GM18867 (cell line): ENCODE results near the gene PCYOX1L.

Experiments
- ATAC-seq: cut with Tn5 transposase; IDR thresholded peaks from one replicate; pipeline ENCODE4 v1.9.1; 2021; ENCODE audit warnings: mild to moderate bottlenecking, moderate library complexity; ENCODE audit not compliant: unreplicated experiment

PCYOX1L gene

DNA sequence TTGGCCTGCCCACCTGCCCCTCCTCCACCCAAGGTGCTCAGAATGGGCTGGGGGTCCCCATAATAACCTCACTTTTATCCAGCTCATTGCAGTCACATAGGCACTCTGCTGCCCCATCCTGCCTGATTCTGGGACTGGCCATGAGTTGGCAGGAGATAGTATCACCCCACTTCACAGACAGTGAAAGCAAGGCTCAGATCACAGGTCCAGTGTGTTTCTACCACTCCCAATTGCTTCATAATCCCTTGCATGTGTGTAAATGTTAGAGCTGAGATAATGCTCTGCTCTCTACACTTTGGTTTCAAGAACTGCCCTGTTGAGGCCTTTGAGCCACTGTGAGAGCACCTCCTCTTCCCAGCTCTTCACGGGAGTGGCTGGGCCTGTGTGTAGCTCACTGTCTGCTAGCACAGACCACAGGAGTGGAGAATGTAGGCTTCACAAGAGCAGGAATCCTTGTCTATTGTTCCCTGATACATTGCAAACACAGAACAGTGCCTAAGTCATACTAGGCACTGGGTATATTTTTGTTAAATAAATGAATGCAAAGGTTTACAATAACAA, 8.4 kb downstream of the PCYOX1L start:
- no peak for ATAC-seq

DNA sequence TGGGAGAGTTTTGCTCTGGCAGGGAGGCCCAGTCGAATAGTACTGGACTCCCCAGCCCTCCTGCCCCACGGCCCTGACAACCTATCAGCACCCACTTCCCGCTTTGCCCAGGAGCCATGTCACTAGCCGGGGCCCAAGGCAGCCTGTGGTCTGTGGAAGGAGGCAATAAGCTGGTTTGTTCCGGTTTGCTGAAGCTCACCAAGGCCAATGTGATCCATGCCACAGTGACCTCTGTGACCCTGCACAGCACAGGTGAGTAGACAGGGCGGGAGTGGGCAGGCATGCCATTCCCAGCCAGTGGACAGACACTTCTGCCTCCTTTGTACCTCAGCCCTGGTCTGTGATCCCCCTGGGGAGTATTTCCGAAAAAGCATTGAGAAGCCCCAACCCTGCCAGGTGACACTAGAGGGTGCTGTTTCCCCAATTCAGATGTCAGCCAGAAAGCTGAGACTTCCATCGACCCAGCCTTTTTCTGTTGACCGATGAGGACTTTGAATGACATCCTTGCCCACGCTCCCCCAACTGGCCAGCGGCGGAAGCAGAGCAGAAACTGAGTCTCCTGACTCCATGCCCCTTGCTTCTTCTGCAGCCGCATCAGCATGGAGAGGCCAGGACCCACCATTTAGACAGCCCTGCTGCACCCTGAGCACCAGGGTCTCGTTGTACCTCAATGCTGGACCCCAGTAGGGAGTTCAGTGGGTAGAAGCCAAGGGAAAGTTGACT, 9.6 kb downstream of the PCYOX1L start:
- ATAC-seq: peak; percentile 74

DNA sequence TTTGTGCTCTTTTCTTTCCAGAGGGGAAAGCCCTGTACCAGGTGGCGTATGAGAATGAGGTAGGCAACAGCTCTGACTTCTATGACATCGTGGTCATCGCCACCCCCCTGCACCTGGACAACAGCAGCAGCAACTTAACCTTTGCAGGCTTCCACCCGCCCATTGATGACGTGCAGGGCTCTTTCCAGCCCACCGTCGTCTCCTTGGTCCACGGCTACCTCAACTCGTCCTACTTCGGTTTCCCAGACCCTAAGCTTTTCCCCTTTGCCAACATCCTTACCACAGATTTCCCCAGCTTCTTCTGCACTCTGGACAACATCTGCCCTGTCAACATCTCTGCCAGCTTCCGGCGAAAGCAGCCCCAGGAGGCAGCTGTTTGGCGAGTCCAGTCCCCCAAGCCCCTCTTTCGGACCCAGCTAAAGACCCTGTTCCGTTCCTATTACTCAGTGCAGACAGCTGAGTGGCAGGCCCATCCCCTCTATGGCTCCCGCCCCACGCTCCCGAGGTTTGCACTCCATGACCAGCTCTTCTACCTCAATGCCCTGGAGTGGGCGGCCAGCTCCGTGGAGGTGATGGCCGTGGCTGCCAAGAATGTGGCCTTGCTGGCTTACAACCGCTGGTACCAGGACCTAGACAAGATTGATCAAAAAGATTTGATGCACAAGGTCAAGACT, 10.3 kb downstream of the PCYOX1L start:
- ATAC-seq: no peak

DNA sequence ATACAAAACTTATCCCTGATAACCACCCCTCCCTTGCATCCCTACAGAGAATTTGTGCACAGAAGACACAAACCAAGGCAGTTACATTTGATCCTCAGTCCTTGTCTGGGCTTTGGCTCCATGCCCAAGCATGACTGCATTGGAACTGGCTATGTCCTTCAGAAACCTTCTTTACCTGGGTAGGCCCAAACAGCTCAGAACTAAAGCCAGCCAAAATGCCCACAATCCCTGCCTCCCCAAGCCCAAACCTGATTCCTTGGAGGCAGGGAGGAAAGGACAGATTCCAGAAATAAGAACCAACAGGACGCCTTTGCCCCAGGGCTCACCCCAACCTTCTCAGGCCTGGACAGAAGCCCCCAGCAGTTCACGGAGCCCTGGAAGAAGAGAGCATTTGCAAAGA, 13.0 kb downstream of the PCYOX1L start:
- no peak for ATAC-seq

DNA sequence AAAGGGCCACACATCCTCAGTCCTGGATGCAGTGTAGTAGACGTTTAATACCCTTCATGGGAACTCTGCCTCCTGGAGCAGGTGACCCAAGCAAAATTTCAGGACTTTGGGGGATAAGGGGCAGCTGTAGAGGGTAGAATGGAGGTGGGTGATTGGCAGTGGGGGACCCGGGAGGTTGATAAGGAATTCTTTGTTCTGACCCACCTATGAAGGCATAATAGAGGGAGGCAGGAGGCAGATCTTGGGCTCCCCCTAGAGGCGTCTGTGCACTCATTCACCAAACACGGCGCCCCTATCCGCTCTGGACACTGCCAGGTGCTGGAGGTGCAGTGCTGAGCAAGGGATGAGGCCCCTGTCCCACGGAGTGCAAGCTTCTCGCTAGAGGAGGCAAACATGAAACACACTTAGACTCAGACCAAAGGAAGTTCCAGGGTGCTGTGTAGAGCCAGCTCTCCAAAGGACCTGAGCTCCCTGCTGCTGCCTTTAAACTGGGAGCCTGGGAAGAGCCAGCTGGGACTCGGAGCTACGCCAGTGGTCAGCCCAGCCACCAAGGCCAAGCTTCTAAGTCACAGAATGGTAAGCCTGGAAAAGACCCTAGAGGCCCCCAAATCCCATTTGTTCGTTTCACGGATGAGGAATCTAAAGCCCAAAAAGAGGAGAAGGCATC, 13.6 kb downstream of the PCYOX1L start:
- peak; percentile 85 for ATAC-seq

DNA sequence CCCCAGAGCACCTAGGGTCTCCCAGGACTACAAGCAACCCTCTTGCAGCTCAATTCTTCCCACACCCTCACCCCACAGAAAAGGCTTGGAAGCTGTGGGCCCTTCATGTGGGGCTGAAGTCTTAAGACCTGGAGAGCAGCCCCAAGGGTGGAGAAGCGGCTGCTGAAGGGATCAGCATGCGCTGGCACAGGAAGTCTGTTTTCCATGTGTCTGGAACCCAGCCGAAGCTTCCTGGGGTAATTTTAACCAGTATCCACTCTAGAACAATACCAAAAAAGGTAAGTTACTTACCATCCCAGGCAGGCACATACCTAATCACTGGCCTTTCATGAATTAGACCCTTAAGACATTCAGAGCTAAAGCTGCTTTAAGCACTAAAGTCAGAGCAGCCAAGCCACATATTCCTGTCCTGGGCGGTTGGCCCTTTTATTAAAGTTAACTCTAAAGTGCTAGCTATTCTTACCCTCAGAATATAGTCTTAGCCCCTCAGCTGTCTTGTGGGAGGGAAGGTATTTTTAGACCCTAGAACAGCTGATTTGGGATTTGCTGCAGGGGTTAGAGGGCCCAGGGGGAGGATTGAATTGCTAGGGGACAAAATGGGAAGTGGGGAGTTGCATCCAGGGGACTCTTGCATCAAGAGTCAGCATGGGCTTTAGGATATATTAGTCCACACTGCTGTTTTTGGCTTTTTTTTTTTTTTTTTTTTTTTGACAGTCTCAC, 14.4 kb downstream of the PCYOX1L start:
- ATAC-seq: no peak

DNA sequence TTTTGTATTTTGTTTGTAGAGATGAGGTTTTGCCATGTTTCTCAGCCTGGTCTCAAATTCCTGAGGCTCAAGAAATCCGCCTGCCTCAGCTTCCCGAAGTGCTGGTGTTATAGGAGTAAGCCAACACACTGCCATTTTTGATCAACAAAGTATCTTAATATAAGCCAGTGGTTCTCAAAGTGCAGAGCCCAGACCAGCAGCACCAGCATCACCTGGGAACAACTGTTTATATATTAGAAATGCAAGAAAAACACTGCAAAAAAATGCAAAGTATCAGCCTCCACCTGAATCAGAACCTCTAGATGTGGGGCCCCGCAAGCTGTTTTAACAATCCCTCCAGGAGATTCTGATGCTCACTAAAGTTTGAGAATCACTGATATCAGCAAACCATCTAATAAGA, 15.1 kb downstream of the PCYOX1L start:
- no peak for ATAC-seq

DNA sequence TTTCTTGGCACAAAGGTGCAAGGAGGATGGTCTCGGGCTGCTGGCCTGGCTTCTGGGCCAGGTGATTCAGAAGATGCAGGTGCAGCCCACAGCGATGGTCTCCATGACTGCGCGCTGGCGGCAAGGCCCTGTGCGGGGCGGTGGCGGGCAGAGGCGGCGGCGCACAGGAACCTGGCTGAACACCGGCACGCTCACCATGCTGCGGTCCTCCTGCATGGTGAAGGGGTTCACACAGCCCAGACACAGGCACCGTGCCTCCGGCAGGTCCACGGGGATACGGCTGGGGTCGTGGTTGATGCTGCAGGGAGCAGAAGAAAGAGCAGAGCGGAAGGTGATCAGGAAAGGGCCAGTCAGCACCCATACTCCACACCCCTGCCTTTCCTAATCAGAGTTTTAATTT, 16.5 kb downstream of the PCYOX1L start:
- no peak for ATAC-seq

DNA sequence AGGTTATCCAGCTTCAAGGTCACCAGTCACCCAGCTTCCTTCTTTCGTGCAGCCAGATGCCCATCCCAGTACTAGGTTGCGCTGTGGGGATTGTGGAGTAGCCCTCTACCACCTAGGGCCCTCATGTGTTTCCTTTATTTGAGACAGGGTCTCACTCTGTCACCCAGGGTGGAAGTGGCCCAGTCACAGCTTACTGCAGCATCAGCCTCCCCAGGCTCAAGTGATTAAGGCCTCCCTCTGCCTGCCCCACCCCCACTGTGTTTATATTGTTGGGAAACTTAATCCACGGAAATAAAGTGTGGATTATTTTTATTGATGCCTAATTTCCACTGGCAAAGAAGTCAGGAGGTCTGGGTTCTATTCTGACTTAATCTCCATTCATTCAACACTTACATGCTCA, 17.0 kb downstream of the PCYOX1L start:
- no peak for ATAC-seq

DNA sequence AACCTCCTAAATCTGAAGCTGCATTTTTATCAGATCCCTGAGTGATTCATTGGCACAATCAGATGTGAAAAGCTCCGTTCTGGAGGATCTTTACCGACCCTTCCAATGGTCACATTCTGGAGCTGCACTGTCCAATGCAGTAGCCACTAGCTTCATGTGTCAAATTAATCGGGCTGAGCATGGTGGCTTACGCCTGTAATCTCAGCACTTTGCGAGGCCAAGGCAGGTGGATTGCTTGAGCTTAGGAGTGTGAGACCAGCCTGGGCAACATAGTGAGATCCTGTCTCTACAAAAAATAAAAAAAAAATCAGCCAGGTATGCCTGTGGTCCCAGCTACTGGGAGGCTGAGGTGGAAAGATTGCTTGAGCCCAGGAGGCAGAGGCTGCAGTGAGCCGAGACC, 17.6 kb downstream of the PCYOX1L start:
- no peak for ATAC-seq

DNA sequence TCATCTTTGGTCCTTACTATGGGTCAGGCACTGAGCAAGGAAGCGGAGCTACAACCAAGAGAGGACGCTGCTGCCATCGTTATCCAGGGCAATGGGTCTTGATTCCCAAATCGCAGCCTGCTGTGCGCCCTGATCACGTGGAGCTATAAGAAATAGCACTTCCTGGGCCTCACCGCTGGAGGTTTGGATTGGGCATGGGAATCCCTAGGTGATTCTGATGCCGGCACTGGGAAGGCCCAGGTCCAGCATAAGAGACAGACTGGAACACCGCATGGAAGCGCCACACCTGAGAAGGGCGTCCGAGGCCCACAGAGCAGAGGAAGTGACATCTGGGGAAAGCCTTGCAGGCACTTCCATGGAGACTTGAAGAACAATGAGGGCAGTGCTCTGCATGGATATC, 18.3 kb downstream of the PCYOX1L start:
- ATAC-seq: no peak

DNA sequence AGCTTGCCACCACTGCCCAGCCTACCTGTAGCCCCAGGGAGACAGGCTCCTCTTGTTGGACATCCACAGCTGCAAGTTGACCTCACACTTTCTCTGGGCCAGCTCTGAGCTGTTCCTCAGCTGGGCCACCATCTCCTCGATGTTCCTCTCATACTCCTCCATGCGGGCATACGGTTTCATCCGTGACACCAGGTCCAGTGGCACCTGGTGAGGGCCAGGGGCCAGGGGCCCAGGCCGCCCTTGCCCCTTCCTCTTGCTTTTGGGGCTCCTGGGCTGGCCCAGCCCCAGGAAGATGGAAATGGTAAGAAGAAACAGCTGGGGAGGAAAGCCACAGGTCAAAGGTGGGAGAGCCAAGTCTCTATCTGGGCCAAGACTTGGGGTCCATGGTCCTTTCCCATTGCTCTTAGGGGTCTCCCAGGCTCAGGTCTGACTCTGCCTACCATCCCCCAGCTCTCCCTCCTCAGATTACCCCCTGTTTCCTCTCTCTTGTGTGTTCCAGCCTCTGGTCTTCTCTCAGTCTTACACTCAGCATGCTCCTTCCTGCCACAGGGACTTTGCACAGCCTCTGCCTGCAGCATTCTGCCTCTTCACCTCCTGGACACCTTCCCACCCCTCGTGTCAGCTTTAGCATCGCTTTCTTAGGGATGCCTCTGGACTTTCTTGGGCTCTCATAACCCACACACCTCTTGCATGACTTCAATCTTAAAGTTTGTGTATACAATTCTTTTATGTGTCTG, 19.0 kb downstream of the PCYOX1L start:
- no peak for ATAC-seq

DNA sequence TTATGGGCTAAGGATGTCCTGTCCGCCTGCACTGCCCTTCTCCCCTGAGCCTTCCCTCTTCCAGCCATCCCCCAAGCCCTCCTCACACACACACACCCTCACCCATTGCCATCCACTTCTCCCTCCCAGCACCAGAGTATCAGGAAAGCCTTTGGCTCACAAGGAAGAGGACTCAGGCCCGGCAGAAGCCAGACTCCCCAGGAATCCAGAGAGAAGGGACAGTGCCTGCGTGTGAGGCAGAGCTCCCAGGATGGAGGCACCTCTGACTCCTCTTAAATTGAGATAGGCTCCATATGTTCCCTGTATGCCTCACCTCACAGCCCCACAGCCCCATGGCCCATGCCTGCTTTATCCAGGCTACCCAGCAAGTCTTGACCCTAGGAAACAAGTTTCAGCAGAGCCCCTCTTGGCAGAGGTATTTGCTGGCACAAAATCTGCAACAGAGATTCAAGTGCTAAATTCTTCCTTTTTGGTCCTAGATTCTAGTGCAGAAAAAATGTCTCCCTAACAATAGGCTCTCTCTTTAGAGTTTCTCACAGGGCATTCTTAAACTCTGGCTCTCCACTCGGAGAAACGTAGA, 20.5 kb downstream of the PCYOX1L start:
- ATAC-seq: no peak

DNA sequence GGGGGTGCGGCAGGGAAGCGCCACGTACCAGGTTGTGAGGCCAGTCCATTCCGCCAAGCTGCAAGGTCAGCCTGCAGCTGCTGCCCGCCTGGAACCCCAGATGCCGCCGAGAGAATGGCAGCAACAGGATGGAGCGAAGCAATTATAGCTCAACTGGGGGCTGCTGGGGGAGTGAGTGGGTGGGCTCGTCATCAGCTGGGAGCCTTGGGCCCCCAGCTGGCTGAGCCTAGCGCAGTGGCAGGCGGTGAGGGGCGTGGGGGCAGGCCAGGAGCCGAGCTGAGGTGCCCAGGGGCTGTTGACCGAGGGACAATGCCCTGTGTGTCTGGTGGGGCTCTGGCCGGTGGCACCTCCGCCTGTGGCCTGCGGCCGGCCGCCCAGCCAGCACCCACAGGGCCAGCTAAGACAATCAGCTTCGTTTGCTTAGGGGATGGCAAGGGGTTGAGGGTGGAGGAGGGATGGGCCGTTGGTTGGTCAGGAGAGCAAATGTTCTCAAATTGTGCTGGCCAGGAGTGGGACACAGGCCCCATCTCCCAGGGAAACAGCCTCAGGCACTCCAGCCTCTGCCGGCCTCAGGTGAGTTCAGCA, 21.4 kb downstream of the PCYOX1L start, which contains the start of gene IL17B:
TSS of gene IL17B (minus strand) at position 116 of the 585 bp plus-strand sequence. CDS start at position 49, 67 bp downstream.
- no peak for ATAC-seq

DNA sequence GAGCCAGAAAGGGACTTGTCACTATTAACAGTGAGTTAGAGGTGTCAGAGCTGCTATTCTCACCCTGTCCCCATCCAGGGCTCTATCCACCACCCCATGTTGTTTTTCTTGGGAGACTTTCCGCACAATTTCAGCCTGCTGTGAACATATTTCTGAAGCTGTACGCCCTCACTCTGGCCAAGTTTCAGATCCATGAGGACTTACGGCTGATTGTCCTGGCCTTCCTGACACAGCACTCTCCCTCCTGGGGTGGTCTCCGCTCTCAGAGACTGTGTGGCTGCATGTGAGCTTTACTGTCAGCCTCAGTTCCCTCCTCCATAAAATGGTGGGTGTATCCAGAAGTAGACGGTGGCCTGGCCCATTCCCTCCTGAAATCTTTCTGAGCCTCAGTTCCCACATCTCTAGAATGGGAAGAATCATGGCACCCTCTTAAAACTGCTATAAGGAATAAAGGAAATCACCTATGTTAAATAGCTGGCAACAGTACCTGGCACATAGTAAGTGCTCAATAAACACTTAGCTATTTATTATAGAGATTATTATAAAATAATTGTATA, 22.1 kb downstream of the PCYOX1L start:
- ATAC-seq: no peak

DNA sequence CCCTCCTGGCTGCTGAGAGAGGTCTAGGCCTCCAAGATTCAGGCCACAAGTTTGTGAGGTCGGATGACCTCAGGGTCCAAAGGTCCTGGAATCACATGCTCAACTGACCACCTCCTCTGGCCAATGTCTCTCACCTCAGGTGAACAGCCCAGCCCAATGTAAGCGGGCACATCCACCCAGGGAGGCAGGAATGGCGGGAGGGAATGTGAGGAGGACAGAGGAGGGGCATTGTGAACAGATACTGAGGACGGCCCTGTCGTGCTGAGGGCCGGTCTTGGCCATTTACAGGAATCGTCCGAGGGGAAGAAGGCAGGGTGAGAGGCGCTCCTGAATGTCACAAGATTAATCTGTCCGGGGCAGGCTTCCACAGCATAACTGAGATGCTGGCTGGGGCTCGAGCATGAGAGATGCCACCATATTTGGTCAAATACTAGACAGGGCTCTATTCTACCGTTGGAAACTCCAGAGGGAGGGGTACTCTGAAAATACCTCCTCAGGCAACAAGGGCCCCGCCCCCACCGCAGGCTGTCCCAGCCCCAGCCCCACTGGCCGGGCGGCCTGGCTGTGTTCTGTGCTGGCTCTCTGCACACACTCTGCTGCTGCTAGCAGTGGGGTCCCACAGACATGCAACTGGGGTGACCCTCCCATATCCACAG, 22.7 kb downstream of the PCYOX1L start:
- no peak for ATAC-seq

DNA sequence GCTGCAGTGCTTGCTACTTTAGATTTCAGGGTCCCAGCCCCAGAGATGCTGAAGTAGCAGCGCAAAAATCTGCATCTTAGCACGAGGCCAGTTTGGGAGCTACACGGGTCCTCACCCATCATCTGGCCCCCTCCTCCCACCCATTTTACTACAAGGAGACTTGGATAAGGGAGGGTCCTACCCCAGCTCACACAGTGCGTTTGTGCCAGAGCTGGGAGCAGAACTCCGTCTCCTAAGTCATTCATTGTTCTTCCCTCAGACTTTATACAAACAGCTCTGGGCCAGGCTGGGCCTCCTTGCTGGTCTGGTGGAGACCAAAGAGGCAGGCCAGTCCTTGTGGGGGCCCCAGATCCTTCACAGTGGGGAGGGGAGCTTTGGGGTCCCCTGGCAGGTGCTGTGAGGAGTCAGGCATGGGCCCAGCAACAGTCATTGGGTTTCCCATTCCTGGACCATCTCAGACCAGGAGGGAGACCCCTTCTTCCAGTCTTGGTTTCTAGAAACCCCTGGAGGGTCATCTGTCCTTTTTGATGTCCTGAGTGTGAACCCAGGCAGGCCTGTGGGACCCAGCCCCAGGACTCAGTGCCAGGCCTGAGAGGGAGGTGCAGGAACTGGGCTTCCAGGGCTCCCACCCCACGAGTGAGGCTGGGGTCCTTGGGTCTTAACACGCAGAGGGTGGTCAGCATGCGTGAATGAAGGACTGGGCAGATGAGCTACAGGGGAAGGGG, 23.6 kb downstream of the PCYOX1L start:
- ATAC-seq: no peak

DNA sequence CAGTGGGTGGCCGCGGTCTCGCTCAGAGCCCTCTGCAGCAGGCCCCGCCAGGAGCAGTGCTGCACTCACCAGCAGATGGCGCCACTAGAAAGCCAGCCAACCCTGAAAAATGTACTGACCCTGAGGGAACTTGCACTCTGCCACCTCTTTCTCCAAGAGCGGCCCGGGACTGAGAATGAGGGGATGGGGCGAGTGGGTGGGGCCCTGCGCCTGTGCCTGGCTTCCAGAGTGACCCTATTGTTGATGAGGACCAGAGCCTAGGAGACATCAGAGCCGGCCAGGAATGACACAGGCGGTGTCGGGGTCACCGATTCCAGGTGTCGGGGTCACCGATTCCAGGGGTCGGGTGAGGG, 24.1 kb downstream of the PCYOX1L start:
- peak; percentile 82 for ATAC-seq
